Gastrocnemius medialis (tissue), 4 donors: Measurements from ENCODE around the gene PCSK4.

ENCODE experiments used
- CTCF ChIP-seq, 5 experiments: fragments of 450-650 bp in 3 of 5; fragments of 200-600 bp in 2 of 5; sonication (generic) in 2 of 5; IDR thresholded peaks in 4 of 5; conservative IDR thresholded peaks in 1 of 5; 1 replicate in 4 of 5; 2 replicates in 1 of 5; pipeline ENCODE4 v1.5.1; 2016 to 2019; ENCODE audit warnings: antibody characterized with exemption in 5 of 5, mild to moderate bottlenecking in 3 of 5, moderate library complexity in 3 of 5
- POLR2A ChIP-seq, 2 donors: fragments of 450-650 bp; IDR thresholded peaks; one replicate each; pipeline ENCODE4 v1.6.1; 2017; ENCODE audit warnings: antibody characterized with exemption in 2 of 2, mild to moderate bottlenecking in 2 of 2, moderate library complexity in 2 of 2

- no peak for TF ChIP-seq CTCF (IDR thresholded peaks at IDR 0.05 in 4 of 5, conservative IDR thresholded peaks at IDR 0.05 in 1 of 5)
- TF ChIP-seq POLR2A (IDR thresholded peaks at IDR 0.05) = no peak
These were observed 19.7 kb downstream of the PCSK4 start for GRCh38 chr19:1470305-1471009.
